Measurements from ENCODE around the gene HHAT.

DNA sequence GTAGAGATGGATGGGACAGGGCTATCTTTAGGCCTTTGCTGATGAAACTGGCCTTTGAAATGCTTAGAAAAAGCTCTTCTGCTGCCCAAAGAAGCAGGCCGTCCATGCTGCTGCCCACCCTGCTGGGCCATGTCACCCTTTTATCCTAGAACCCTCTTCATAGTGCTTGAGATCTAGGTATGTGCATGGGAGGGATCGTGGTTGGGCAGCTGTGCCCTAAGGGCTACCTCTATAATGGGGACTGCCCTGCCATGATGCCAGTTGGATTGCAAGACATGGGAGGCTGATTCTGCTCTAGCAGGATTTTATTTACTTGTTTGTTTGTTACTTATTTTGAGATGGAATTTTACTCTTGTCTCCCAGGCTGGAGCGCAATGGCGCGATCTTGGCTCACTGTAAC is 69.0 kb downstream of the HHAT start:
- TF ChIP-seq CTCF (CRISPR knock-in tag; IDR thresholded peaks at IDR 0.05): no peak
- no peak for TF ChIP-seq EZH2 (conservative IDR thresholded peaks at IDR 0.05; ENCODE audit: low read depth, low read length)
- no peak for TF ChIP-seq ZNF580 (CRISPR knock-in tag; IDR thresholded peaks at IDR 0.05; ENCODE audit: borderline replicate concordance, low read depth)
- no peak for TF ChIP-seq ZBTB8A (CRISPR knock-in tag; IDR thresholded peaks at IDR 0.05; ENCODE audit: borderline replicate concordance, low read depth)
- TF ChIP-seq ZNF383 (CRISPR knock-in tag; IDR thresholded peaks at IDR 0.05; ENCODE audit: borderline replicate concordance): no peak
- TF ChIP-seq, protein P1, sequence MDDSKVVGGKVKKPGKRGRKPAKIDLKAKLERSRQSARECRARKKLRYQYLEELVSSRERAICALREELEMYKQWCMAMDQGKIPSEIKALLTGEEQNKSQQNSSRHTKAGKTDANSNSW (CRISPR knock-in tag; IDR thresholded peaks at IDR 0.05; ENCODE audit: borderline replicate concordance): no peak
- TF ChIP-seq JUND (CRISPR knock-in tag; IDR thresholded peaks at IDR 0.05): no peak
